ENCODE data around the gene CATSPER1. TPM values are rescaled to one million over a fixed set of nuclear protein-coding genes. Genes with fewer than 3 reads are reported as not detected.

The CATSPER1 gene
- polyA plus RNA-seq, 1 of the 3 experiments (the other 2 are of a cell fraction) = 2.2 TPM

- CTCF ChIA-PET = interaction anchor here (1.6 to 4.3 kb wide), 4 partner anchors 10 to 56 kb away, joined by 6 to 36 read pairs (median 8); partner anchors contain the start of genes BANF1 and EIF1AD
- Histone ChIP-seq H3K36me3 (replicated peaks in 1 of 2; ENCODE audit: control insufficient read depth in 1 of 2, insufficient read depth in 2 of 2, low read length in 1 of 2) (no peaks in the 10 kb centered on the region), H3K4me3 (ENCODE audit: low read depth in 2 of 2, low read length in 1 of 2) (no peak overlapping the region), H3K9me3 (no peaks in the 10 kb centered on the region), H3K27ac (ENCODE audit: low read depth in 2 of 2, low read length in 1 of 2) (no peak overlapping the region), H3K4me1 (ENCODE audit: control insufficient read depth in 1 of 2, insufficient read depth in 2 of 2, low read depth in 1 of 2, low read length in 1 of 2) (peaks cover 15 to 29% of the 10 kb centered on the region in 2 experiments; a peak in 3 of 4 replicates), H3K9ac (no peak overlapping the region), H2AFZ (ENCODE audit: low read depth) (no peak overlapping the region), H3K79me2 (ENCODE audit: insufficient read depth) (peaks cover 11% of the 10 kb centered on the region; the same call in 1 of the 2 replicates), H4K20me1 (ENCODE audit: insufficient read depth) (no peaks in the 10 kb centered on the region), H3K27me3 (ENCODE audit: insufficient read depth) (no peaks in the 10 kb centered on the region), H3K9me2 (no peaks in the 10 kb centered on the region), H3F3A (replicated peaks; ENCODE audit: insufficient read depth) (peaks cover 43% of the 10 kb centered on the region), H3K4me2 (no peak overlapping the region)
- WGBS (ENCODE audit: low lambda C conversion rate) = 62% methylated on average over 10 of the region's 12 CpGs
- DNase-seq = no peak
- TF ChIP-seq EP300 (IDR thresholded peaks at IDR 0.05; ENCODE audit: borderline replicate concordance in 1 of 2, low read depth in 1 of 2, low read length in 1 of 2) (no peak), YY1 (IDR thresholded peaks at IDR 0.05; ENCODE audit: low read depth) (no peak), USF1 (IDR thresholded peaks at IDR 0.05; ENCODE audit: borderline replicate concordance, low read depth) (no peak), NFIC (IDR thresholded peaks at IDR 0.05; ENCODE audit: borderline replicate concordance) (no peak)
- POLR2A ChIA-PET = no interaction called here
These were observed 13.8 kb downstream of the CATSPER1 start for GRCh38 chr11:66012371-66012945.

- Histone ChIP-seq H3K27me3 (ENCODE audit: insufficient read depth) (no peaks in the 10 kb centered on the region), H3K36me3 (replicated peaks in 1 of 2; ENCODE audit: control insufficient read depth in 1 of 2, insufficient read depth in 2 of 2, low read length in 1 of 2) (no peaks in the 10 kb centered on the region), H3K9me2 (no peaks in the 10 kb centered on the region), H3K4me2 (no peak within 1 kb of the TSS), H3K4me1 (ENCODE audit: control insufficient read depth in 1 of 2, insufficient read depth in 2 of 2, low read depth in 1 of 2, low read length in 1 of 2) (peaks cover 15 to 29% of the 10 kb centered on the region in 2 experiments; a peak in 3 of 4 replicates), H3K27ac (ENCODE audit: low read depth in 2 of 2, low read length in 1 of 2) (peak within 1 kb of the TSS in 1 of 2 experiments; percentile 10; a peak in 1 of 4 replicates), H3K4me3 (ENCODE audit: low read depth in 2 of 2, low read length in 1 of 2) (no peak within 1 kb of the TSS), H3K79me2 (ENCODE audit: insufficient read depth) (peaks cover 10% of the 10 kb centered on the region; the same call in 1 of the 2 replicates), H4K20me1 (ENCODE audit: insufficient read depth) (no peaks in the 10 kb centered on the region), H3F3A (replicated peaks; ENCODE audit: insufficient read depth) (peaks cover 43% of the 10 kb centered on the region), H3K9ac (no peak within 1 kb of the TSS), H2AFZ (ENCODE audit: low read depth) (no peak within 1 kb of the TSS), H3K9me3 (no peaks in the 10 kb centered on the region)
- ChIA-PET CTCF (interaction anchor here (0.7 to 4.3 kb wide), 4 partner anchors 9 to 56 kb away, joined by 3 to 36 read pairs (median 8); partner anchors contain the start of genes BANF1 and EIF1AD), POLR2A (no interaction called here)
- peak; percentile 52 for DNase-seq
- WGBS (ENCODE audit: low lambda C conversion rate) = 70% methylated on average over 26 of the region's 61 CpGs
- TF ChIP-seq JUND (IDR thresholded peaks at IDR 0.05) (no peak), MEF2A (IDR thresholded peaks at IDR 0.05; ENCODE audit: borderline replicate concordance, low read depth) (no peak), EP300 (IDR thresholded peaks at IDR 0.05; ENCODE audit: borderline replicate concordance in 1 of 2, low read depth in 1 of 2, low read length in 1 of 2) (no peak), GABPA (IDR thresholded peaks at IDR 0.05; ENCODE audit: low read depth) (no peak), YY1 (IDR thresholded peaks at IDR 0.05; ENCODE audit: low read depth) (no peak), NRF1 (IDR thresholded peaks at IDR 0.05; ENCODE audit: low read depth, low read length) (no peak), RXRA (IDR thresholded peaks at IDR 0.05; ENCODE audit: borderline replicate concordance, low read depth) (no peak), ELF1 (IDR thresholded peaks at IDR 0.05) (no peak)
- TF ChIP-seq, protein P1, sequence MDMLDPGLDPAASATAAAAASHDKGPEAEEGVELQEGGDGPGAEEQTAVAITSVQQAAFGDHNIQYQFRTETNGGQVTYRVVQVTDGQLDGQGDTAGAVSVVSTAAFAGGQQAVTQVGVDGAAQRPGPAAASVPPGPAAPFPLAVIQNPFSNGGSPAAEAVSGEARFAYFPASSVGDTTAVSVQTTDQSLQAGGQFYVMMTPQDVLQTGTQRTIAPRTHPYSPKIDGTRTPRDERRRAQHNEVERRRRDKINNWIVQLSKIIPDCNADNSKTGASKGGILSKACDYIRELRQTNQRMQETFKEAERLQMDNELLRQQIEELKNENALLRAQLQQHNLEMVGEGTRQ (IDR thresholded peaks at IDR 0.05; ENCODE audit: borderline replicate concordance, low read depth, low read length) = no peak
These were observed 14.4 kb downstream of the CATSPER1 start, which contains the start of gene CST6 for GRCh38 chr11:66011785-66012303. Gene CST6 (plus strand): TSS chr11:66012008. CDS start chr11:66012045, 37 bp downstream.

All from SK-N-SH (cell line).